K562 (cell line): ENCODE data around the gene DDAH2. TPM values are rescaled to one million over a fixed set of nuclear protein-coding genes. Genes with fewer than 3 reads are reported as not detected.

Experiments
- ATAC-seq: fragments of 200-7000 bp; cut with Tn5 transposase; 3 replicates; pipeline ENCODE4 v1.9.1; 2020; ENCODE audit warnings: moderate library complexity
- BruUV-seq: library from RNA; stranded (reverse); fragments of 400-500 nt; replicated peaks from 2 replicates; lab custom pipeline; 2021; lab: Mats Ljungman, UMichigan
- CTCF ChIA-PET: fragments of 300-600 bp; formaldehyde crosslinking; extraction: SDS; loops from one replicate; lab custom pipeline; 2021; ENCODE audit warnings: low intra/inter-chr PET ratio; lab: Yijun Ruan, JAX
- POLR2A ChIA-PET: fragments of 300-600, 350-650 bp; sonication (Branson Sonifier 250); formaldehyde crosslinking; extraction: SDS; loops from one replicate; lab custom pipeline; 2021; ENCODE audit warnings: antibody characterized with exemption, inconsistent platforms; lab: Yijun Ruan, JAX
- DNase-seq, 4 experiments: peaks; one replicate each; pipeline versions ENCODE4 v3.0.0 to v3.0.0-alpha.2; 2011 to 2018; ENCODE audit warnings: low spot score in 3 of 4, mixed read lengths in 3 of 4; ENCODE audit errors: extremely low read depth in 1 of 4
- FAIRE-seq: peaks from 2 replicates; lab custom pipeline; 2011; peaks lifted over from hg19 to GRCh38; lab: Jason Lieb, UNC
- H2AFZ ChIP-seq: 2 replicates; pipeline ENCODE4 v1.6.0; 2011; ENCODE audit warnings: low read depth, low read length, control low read depth, inconsistent platforms
- H3K27ac ChIP-seq: fragments of 200-600 bp; 3 replicates; pipeline ENCODE4 v1.8.0; 2011; ENCODE audit warnings: low read depth, mild to moderate bottlenecking, control low read depth, inconsistent platforms, low read length, moderate library complexity, mixed read lengths; ENCODE audit errors: extremely low read depth
- H3K27me3 ChIP-seq, 2 experiments: fragments of 300-600 bp in 1 of 2; 2 replicates in 1 of 2; 3 replicates in 1 of 2; pipeline versions ENCODE4 v1.6.0 to v1.8.0; 2011; ENCODE audit warnings: inconsistent platforms in 2 of 2, low read length in 2 of 2, mild to moderate bottlenecking in 1 of 2, mixed read lengths in 1 of 2, moderate library complexity in 1 of 2; ENCODE audit not compliant: control insufficient read depth in 2 of 2, insufficient read depth in 2 of 2
- H3K36me3 ChIP-seq: fragments of 300-600 bp; 3 replicates; pipeline ENCODE4 v1.8.0; 2011; ENCODE audit warnings: mild to moderate bottlenecking, low read length, inconsistent platforms; ENCODE audit not compliant: control insufficient read depth, insufficient read depth
- H3K4me1 ChIP-seq, 2 experiments: fragments of 200-600 bp in 1 of 2; replicated peaks in 1 of 2; 2 replicates in 1 of 2; 3 replicates in 1 of 2; pipeline versions ENCODE4 v1.5.1 to v1.8.0; 2011; ENCODE audit warnings: inconsistent platforms in 2 of 2, low read length in 2 of 2, mild to moderate bottlenecking in 1 of 2, mixed read lengths in 1 of 2, moderate library complexity in 1 of 2; ENCODE audit not compliant: control insufficient read depth in 2 of 2, insufficient read depth in 2 of 2
- H3K4me2 ChIP-seq: 2 replicates; pipeline ENCODE4 v1.6.1; 2011; ENCODE audit warnings: low read length, control low read depth, inconsistent platforms, mixed read lengths; ENCODE audit not compliant: insufficient read depth
- H3K4me3 ChIP-seq: fragments of 200-600 bp; sonication (generic), shearing (Covaris generic); 2 replicates; pipeline ENCODE4 v1.5.1; 2016; ENCODE audit warnings: control low read depth, inconsistent platforms
- H3K79me2 ChIP-seq: fragments of 200-600 bp; 3 replicates; pipeline ENCODE4 v1.8.0; 2011; ENCODE audit warnings: low read length, inconsistent platforms; ENCODE audit not compliant: control insufficient read depth, insufficient read depth
- H3K9ac ChIP-seq, 2 experiments: 2 replicates each; pipeline versions ENCODE4 v1.6.0 to v1.6.1; 2011; ENCODE audit warnings: low read depth in 2 of 2, low read length in 2 of 2, control low read depth in 1 of 2, inconsistent platforms in 1 of 2, mild to moderate bottlenecking in 1 of 2, mixed read lengths in 1 of 2; ENCODE audit not compliant: insufficient read depth in 1 of 2
- H3K9me1 ChIP-seq: one replicate; pipeline ENCODE4 v1.6.0; 2011; ENCODE audit warnings: inconsistent platforms, mild to moderate bottlenecking, low read length, moderate library complexity; ENCODE audit not compliant: control insufficient read depth, insufficient read depth
- H3K9me3 ChIP-seq: replicated peaks from 2 replicates; pipeline ENCODE4 v1.5.1; 2011; ENCODE audit warnings: low read depth, low read length, inconsistent platforms; ENCODE audit not compliant: control insufficient read depth, insufficient read depth
- H4K20me1 ChIP-seq: replicated peaks from 2 replicates; pipeline ENCODE4 v1.6.1; 2011; ENCODE audit warnings: low read length, inconsistent platforms, mixed read lengths; ENCODE audit not compliant: control insufficient read depth, insufficient read depth
- ARID2 ChIP-seq: fragments of 450-650 bp; IDR thresholded peaks from 2 replicates; pipeline ENCODE4 v1.6.1; 2017; ENCODE audit warnings: antibody characterized with exemption, mild to moderate bottlenecking
- ARID3A ChIP-seq: IDR thresholded peaks from 2 replicates; pipeline ENCODE4 v1.6.1; 2012; ENCODE audit warnings: low read depth, low read length, improper control_type of control experiment, borderline replicate concordance
- CCAR2 ChIP-seq: fragments of 200-400 bp; formaldehyde crosslinking; IDR thresholded peaks from 2 replicates; pipeline ENCODE4 v1.6.1; 2017; ENCODE audit warnings: mild to moderate bottlenecking, low read depth, low read length
- CREB3 ChIP-seq: fragments of 450-650 bp; conservative IDR thresholded peaks from 2 replicates; pipeline ENCODE4 v1.6.1; 2016; ENCODE audit warnings: missing genetic modification characterization, low read depth, mild to moderate bottlenecking, missing compliant biosample characterization, moderate library complexity
- E2F5 ChIP-seq: sonication (generic); formaldehyde crosslinking; IDR thresholded peaks from 2 replicates; pipeline ENCODE4 v1.8.0; 2022; ENCODE audit warnings: mild to moderate bottlenecking, missing genetic modification reagents
- ELF4 ChIP-seq: fragments of 450-650 bp; formaldehyde crosslinking; IDR thresholded peaks from 2 replicates; pipeline ENCODE4 v1.4.0; 2022; ENCODE audit warnings: missing genetic modification characterization
- ERF ChIP-seq: fragments of 450-650 bp; formaldehyde crosslinking; IDR thresholded peaks from 2 replicates; pipeline ENCODE4 v1.4.0; 2020; ENCODE audit warnings: mild to moderate bottlenecking, mixed read lengths
- MYC ChIP-seq, 2 experiments: fragments of 250-450 bp in 1 of 2; sonication (Bioruptor Pico) in 1 of 2; IDR thresholded peaks; 2 replicates each; pipeline versions ENCODE4 v1.5.1 to v1.6.1; 2012 to 2021; ENCODE audit warnings: low read depth in 2 of 2, borderline replicate concordance in 1 of 2, improper control_type of control experiment in 1 of 2, low read length in 1 of 2, mild to moderate bottlenecking in 1 of 2, moderate library complexity in 1 of 2
- PHTF2 ChIP-seq: fragments of 250-450 bp; sonication (Bioruptor Pico); IDR thresholded peaks from 2 replicates; pipeline ENCODE4 v1.5.0; 2021; ENCODE audit warnings: mild to moderate bottlenecking
- SIN3A ChIP-seq, 2 experiments: fragments of 150-350 bp in 1 of 2; IDR thresholded peaks; 2 replicates each; pipeline ENCODE4 v1.6.1; 2011 to 2016; ENCODE audit warnings: borderline replicate concordance in 2 of 2, low read depth in 2 of 2, low read length in 2 of 2, mild to moderate bottlenecking in 2 of 2, moderate library complexity in 2 of 2; ENCODE audit not compliant: control insufficient read depth in 1 of 2
- TSC22D4 ChIP-seq: fragments of 450-650 bp; IDR thresholded peaks from 2 replicates; pipeline ENCODE4 v1.6.1; 2016; ENCODE audit warnings: missing genetic modification characterization, missing biosample characterization, control low read depth
- ZNF311 ChIP-seq: fragments of 250-450 bp; sonication (Bioruptor Pico); IDR thresholded peaks from 2 replicates; pipeline ENCODE4 v1.4.0; 2020; ENCODE audit warnings: mild to moderate bottlenecking, moderate library complexity
- ZNF764 ChIP-seq: fragments of 250-450 bp; sonication (Bioruptor Pico); IDR thresholded peaks from 2 replicates; pipeline ENCODE4 v1.4.0; 2020; ENCODE audit warnings: low read depth, mild to moderate bottlenecking, moderate library complexity
- ZSCAN32 ChIP-seq: fragments of 450-650 bp; formaldehyde crosslinking; IDR thresholded peaks from 2 replicates; pipeline ENCODE4 v1.4.0; 2020; ENCODE audit warnings: mild to moderate bottlenecking, moderate library complexity
- WGBS: fragments of 100-300 bp; shearing (Covaris generic); methylation state at CpG from one replicate; pipeline ENCODE4 v1.1.6; 2016; ENCODE audit warnings: low coverage, mixed read lengths; ENCODE audit not compliant: insufficient coverage; ENCODE audit errors: missing lambda C conversion rate; 5-methylcytosine and 5-hydroxymethylcytosine counted together
- in situ Hi-C: fragments of 300-500 bp; cut with MboI; formaldehyde crosslinking; loops from 4 replicates; pipeline ENCODE4 v1.15.0; 2018; ENCODE audit warnings: inconsistent platforms, mixed read lengths
- intact Hi-C: fragments of 100-400 bp; cut with micrococcal nuclease; formaldehyde crosslinking; loops from 2 replicates; pipeline ENCODE4 v1.14.2; 2022
- polyA plus RNA-seq, 8 experiments: library from polyadenylated mRNA; depleted of rRNA in 4 of 8; stranded (reverse) in 5 of 8; unstranded in 3 of 8; fragments of >200 nt; fragmentation: Nextera tagmentation in 2 of 8; fragmentation: Illumina TruSeq in 1 of 8; extraction: Ambion mirVana in 2 of 8; extraction: Trizol in 1 of 8; gene quantifications; 2 replicates each; pipeline versions ENCODE4 v1.2.1 to v1.2.3, GENCODE V29; 2011 to 2014; ENCODE audit warnings: inconsistent platforms in 1 of 8, missing spikeins in 1 of 8
- total RNA-seq, 7 experiments: library from RNA; depleted of rRNA in 6 of 7; stranded (reverse); fragments of >200 nt in 6 of 7; fragmentation: Illumina TruSeq in 2 of 7; extraction: Trizol in 2 of 7; gene quantifications; 2 replicates each; pipeline versions ENCODE4 v1.2.1 to v1.2.3, GENCODE V29; 2011 to 2021; ENCODE audit warnings: low replicate concordance in 1 of 7

DDAH2 gene
- total and polyA plus RNA-seq, 9 of the 15 experiments (the other 6 are each of a cell fraction or from before 2014, with no cell fraction given), result 1.8 to 45.4 (median 21.4) TPM

- TF ChIP-seq CREB3 (tag) (peak; percentile 43; the same call in 1 of the 2 replicates), PHTF2 (CRISPR knock-in tag) (no peak)
- TF ChIP-seq, all 486 proteins: peak for 151
Measured at GRCh38 chr6:31736021-31736767, 7.1 kb upstream of the DDAH2 start, which contains the start of gene CLIC1 (continued).

- H3K9ac ChIP-seq, result peak overlapping the region; percentile 99
- H3K36me3 ChIP-seq, result peaks cover 56% of the 10 kb centered on the region
- peaks cover 24% of the 10 kb centered on the region for H4K20me1 ChIP-seq
- no TSS peak for BruUV-seq
- peaks cover 43 to 54% of the 10 kb centered on the region in 2 experiments for H3K4me1 ChIP-seq
- CTCF ChIA-PET, result interaction anchor here (0.5 kb wide), 1 partner anchor 129 kb away, joined by 4 read pairs; no protein-coding TSS in a partner anchor
- peak overlapping the region; percentile 77 for H3K4me3 ChIP-seq
- POLR2A ChIA-PET, result interaction anchor here (0.5 to 13.1 kb wide), 27 partner anchors 9 to 216 kb away, joined by 3 to 236 read pairs (median 4); partner anchors contain the start of genes ABHD16A, BAG6, C6orf47 and CSNK2B
- no peaks in the 10 kb centered on the region for H3K27me3 ChIP-seq
- under 1% methylated on average over 18 of the region's 18 CpGs for WGBS
- ATAC-seq (peak; percentile 48), DNase-seq (peak; percentile 85 to 96 (median 90)), FAIRE-seq (peak; percentile 86)
- peak overlapping the region; percentile 95 for H3K27ac ChIP-seq
- intact Hi-C loops, result loop anchor here (1.0 to 10.0 kb wide), 4 partner anchors 32 to 240 kb away; partner anchors contain the start of genes ABHD16A, DXO and VARS1
- H3K9me3 ChIP-seq, result no peaks in the 10 kb centered on the region
- H3K4me2 ChIP-seq, result peak overlapping the region; percentile 100
- H2AFZ ChIP-seq, result no peak overlapping the region
- H3K79me2 ChIP-seq, result peaks cover 79% of the 10 kb centered on the region
- in situ Hi-C loops, result no loop called here
- no peaks in the 10 kb centered on the region for H3K9me1 ChIP-seq
- TF ChIP-seq ZNF311 (CRISPR knock-in tag) (no peak), E2F5 (CRISPR knock-in tag) (peak; percentile 84), ZSCAN32 (0 out of 2 replicates have a peak, but pooled peaks have one; percentile 6), SIN3A (IDR thresholded peaks at IDR 0.05; ENCODE audit: borderline replicate concordance in 2 of 2, control insufficient read depth in 1 of 2, low read depth in 2 of 2, low read length in 2 of 2) (peak in 1 of 2 experiments; percentile 71; a peak in 2 of 4 replicates), ARID3A (no peak), CCAR2 (0 out of 2 replicates have a peak, but pooled peaks have one; percentile 18), ARID2 (peak; percentile 66; the same call in 1 of the 2 replicates), ELF4 (CRISPR knock-in tag) (peak; percentile 98), MYC (IDR thresholded peaks at IDR 0.05; ENCODE audit: low read depth, low read length) (peak; percentile 14; the same call in 1 of the 2 replicates), MYC (CRISPR knock-in tag; IDR thresholded peaks at IDR 0.05; ENCODE audit: borderline replicate concordance, low read depth) (no peak), ZNF764 (CRISPR knock-in tag) (peak; percentile 28; the same call in 1 of the 2 replicates), TSC22D4 (tag) (no peak), ERF (0 out of 2 replicates have a peak, but pooled peaks have one; percentile 10)
Measured at GRCh38 chr6:31734821-31735406, 5.8 kb upstream of the DDAH2 start.
